Kidney (tissue), 14 donors: ENCODE measurements around the gene CTAGE8. TPM values are rescaled to one million over a fixed set of nuclear protein-coding genes. Genes with fewer than 3 reads are reported as not detected.
"Not testable (repeated sequence)": the region's sequence is repeated elsewhere in the genome, so short reads cannot be mapped to it uniquely, and the experiment has no call there.

Source experiments
- DNase-seq, 5 donors: peaks; one replicate each; pipeline ENCODE4 v3.0.0-alpha.2; 2013 to 2020
- FAIRE-seq: peaks from 2 replicates; lab custom pipeline; 2012; peaks lifted over from hg19 to GRCh38; lab: Jason Lieb, UNC
- H3K27ac ChIP-seq, 2 donors: one replicate each; pipeline ENCODE4 v1.7.0; 2013; ENCODE audit warnings: low read depth in 2 of 2, low read length in 2 of 2, inconsistent platforms in 1 of 2
- H3K27me3 ChIP-seq: one replicate; pipeline ENCODE4 v1.7.1; 2013; ENCODE audit warnings: low read length, inconsistent platforms; ENCODE audit not compliant: control insufficient read depth, insufficient read depth
- H3K36me3 ChIP-seq, 3 donors: one replicate each; pipeline versions ENCODE4 v1.7.0 to v1.7.1; 2013; ENCODE audit warnings: low read length in 3 of 3, control low read depth in 1 of 3, inconsistent platforms in 1 of 3; ENCODE audit not compliant: insufficient read depth in 3 of 3, control insufficient read depth in 2 of 3
- H3K4me1 ChIP-seq, 3 donors: one replicate each; pipeline versions ENCODE4 v1.7.0 to v1.7.1; 2013; ENCODE audit warnings: low read length in 3 of 3, inconsistent platforms in 1 of 3, low read depth in 1 of 3; ENCODE audit not compliant: control insufficient read depth in 2 of 3, insufficient read depth in 2 of 3
- H3K4me3 ChIP-seq, 3 donors: one replicate each; pipeline versions ENCODE4 v1.7.0 to v1.8.1; 2013; ENCODE audit warnings: low read length in 3 of 3, control low read depth in 1 of 3, inconsistent platforms in 1 of 3
- H3K9ac ChIP-seq, 3 donors: one replicate each; pipeline versions ENCODE4 v1.7.0 to v1.7.1; 2013; ENCODE audit warnings: low read length in 3 of 3, control low read depth in 1 of 3, inconsistent platforms in 1 of 3
- H3K9me3 ChIP-seq, 3 donors: one replicate each; pipeline versions ENCODE4 v1.7.0 to v1.7.1; 2013; ENCODE audit warnings: low read length in 3 of 3, control low read depth in 1 of 3, inconsistent platforms in 1 of 3; ENCODE audit not compliant: control insufficient read depth in 2 of 3, insufficient read depth in 1 of 3
- CTCF ChIP-seq: IDR thresholded peaks from 3 replicates; pipeline ENCODE4 v1.5.1; 2012; ENCODE audit warnings: mild to moderate bottlenecking, moderate library complexity, borderline replicate concordance; ENCODE audit not compliant: insufficient read depth; ENCODE audit errors: extremely low read depth
- intact Hi-C: fragments of 100-400 bp; cut with DNase I; formaldehyde crosslinking; loops from one replicate; pipeline ENCODE4 v1.11.1; 2022
- polyA plus RNA-seq: library from polyadenylated mRNA; stranded (reverse); fragments of 350-450 nt; fragmentation: Illumina TruSeq; extraction: RNeasy Lipid Tissue Mini Kit (QIAGEN cat#74804); gene quantifications from one replicate; pipeline ENCODE4 v1.2.3, GENCODE V29; 2014; ENCODE audit warnings: low read depth, low replicate concordance; ENCODE audit not compliant: insufficient read depth
- total RNA-seq: library from RNA; stranded (reverse); fragmentation: NEBNext Ultra II Directional; extraction: Animal tissue kit (Norgen Biotek cat#: 25700); gene quantifications from one replicate; pipeline ENCODE4 v1.2.1, GENCODE V29; 2021
- donor health status: control.
- donor health status: control.
- donor health status: control.
- donor health status: control.
- donor health status: control.
- donor health status: DM: yes; HTN: yes; CAD: no.
- donor health status: Normal renal cell carcinoma (clear cell type).

Gene CTAGE8
- total and polyA plus RNA-seq, 2 donors from 2014 or later: 4.3 to 5.4 TPM

GRCh38 chr7:144256112-144256511 is 13.0 kb downstream of the CTAGE8 start:
- no peak for TF ChIP-seq CTCF
- intact Hi-C loops: no loop called here
- Histone ChIP-seq H3K9ac (no peak overlapping the region), H3K27ac (no peak overlapping the region), H3K9me3 (no peaks in the 10 kb centered on the region), H3K27me3 (no peaks in the 10 kb centered on the region), H3K4me3 (no peak overlapping the region), H3K4me1 (no peaks in the 10 kb centered on the region), H3K36me3 (no peaks in the 10 kb centered on the region)
- DNase-seq (peak in 2 of 5 donors; percentile 5 to 6), FAIRE-seq (no peak)

- H3K36me3 ChIP-seq: no peaks in the 10 kb centered on the region
- H3K4me3 ChIP-seq: no peak overlapping the region
- no peaks in the 10 kb centered on the region for H3K27me3 ChIP-seq
- DNase-seq: no peak
- TF ChIP-seq CTCF: no peak
- intact Hi-C loops: no loop called here
- H3K4me1 ChIP-seq: no peaks in the 10 kb centered on the region
- FAIRE-seq: no peak
- no peaks in the 10 kb centered on the region for H3K9me3 ChIP-seq
- H3K9ac ChIP-seq: no peak overlapping the region
- H3K27ac ChIP-seq: no peak overlapping the region
Measured at GRCh38 chr7:144255471-144255897, 13.6 kb downstream of the CTAGE8 start.

DNA sequence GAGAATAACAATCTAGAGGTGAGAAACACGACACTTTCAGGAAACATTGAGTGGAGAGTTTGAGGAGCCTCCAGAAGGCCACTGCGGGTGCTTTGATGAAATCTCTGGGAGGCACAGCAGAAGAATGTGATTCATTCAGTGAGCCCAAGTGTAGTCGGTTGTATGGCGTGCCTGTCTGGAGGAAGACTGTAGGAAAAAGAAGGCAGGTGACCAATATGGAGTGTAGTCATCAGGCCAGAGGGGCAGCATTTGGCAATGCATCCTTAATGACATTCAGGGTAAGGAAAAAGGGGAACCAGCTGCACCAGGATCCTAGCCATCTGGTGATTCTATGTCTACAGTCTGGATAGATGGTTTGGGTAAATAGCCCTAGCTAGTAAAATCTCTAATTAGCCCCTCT is 16.8 kb downstream of the CTAGE8 start:
- FAIRE-seq, H3K9me3 ChIP-seq, H3K27me3 ChIP-seq, H3K36me3 ChIP-seq, intact Hi-C loops, H3K9ac ChIP-seq, DNase-seq, H3K4me3 ChIP-seq, H3K27ac ChIP-seq, H3K4me1 ChIP-seq: not testable (repeated sequence)

DNA sequence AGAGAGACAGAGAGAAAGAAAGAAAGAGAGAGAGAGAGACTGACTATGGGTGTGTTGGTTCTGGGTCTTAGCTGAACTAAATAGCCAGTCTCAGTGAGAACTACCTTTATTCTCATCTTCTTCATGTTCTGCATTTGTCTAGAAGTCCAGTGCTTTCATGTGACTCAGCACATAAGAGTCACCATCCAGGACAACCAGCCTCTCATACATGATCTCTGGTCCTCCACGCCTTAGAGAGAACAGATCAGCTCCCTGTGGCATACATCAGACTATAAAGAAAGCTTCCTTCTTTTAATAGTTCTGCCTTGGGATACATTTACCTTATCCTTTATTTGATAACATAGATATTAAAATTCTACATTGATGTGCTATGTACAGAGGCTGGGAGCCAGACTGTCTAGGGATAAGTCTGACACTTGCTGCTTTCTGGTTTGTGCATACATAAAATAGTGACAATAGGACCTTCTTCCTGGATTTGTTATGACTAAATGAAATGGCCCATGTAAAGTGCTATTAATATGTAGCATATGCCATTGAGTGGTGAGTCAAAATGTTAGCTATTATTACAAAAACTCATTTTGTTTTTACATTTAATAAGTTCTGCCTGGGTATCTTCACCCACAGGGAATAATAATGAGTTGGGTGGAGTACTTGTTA is 21.3 kb downstream of the CTAGE8 start:
- H3K36me3 ChIP-seq, H3K9me3 ChIP-seq, H3K4me3 ChIP-seq, intact Hi-C loops, H3K4me1 ChIP-seq, H3K27me3 ChIP-seq, FAIRE-seq, DNase-seq, H3K27ac ChIP-seq, H3K9ac ChIP-seq: not testable (repeated sequence)

DNA sequence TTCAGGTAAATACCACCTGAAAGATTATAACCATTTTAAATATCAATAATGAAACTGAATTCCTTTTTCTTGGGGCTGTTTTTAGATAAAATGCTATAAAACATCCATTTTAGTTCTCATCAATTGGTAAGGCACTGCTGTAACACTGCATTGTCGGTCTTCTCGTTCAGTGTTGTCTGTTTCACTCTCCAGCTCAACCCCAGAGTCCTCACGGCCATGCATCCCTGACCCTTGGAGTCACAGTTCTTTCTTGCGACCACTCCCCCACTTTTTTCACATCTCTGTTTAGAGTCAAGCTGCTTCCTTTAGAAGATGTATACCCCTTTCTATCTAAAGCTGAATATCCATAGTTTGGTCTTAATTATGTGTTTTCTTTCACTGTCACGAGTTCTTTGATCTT is 22.1 kb downstream of the CTAGE8 start:
- H3K27ac ChIP-seq, H3K9ac ChIP-seq, intact Hi-C loops, H3K27me3 ChIP-seq, H3K4me1 ChIP-seq, FAIRE-seq, H3K9me3 ChIP-seq, H3K36me3 ChIP-seq, H3K4me3 ChIP-seq, DNase-seq: not testable (repeated sequence)

DNA sequence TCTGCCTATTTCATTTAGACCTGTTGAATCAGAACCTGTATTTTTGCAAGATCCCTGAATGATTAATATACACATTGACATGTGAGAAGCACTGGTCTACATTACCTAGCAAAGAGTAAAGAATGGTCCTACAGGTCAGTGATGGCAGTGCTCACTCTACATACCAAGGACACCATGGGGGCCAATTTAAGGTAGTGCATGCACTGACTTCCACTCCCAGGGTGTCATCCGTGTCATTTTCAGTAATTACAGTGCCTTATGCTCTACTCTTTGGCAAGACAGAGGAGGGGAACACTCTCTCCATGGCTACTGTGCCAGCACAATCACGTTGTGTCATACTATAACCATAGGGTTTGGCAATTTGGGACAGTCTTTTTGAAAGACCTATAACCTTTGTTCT is 23.7 kb downstream of the CTAGE8 start:
- H3K9ac ChIP-seq, H3K27ac ChIP-seq, H3K36me3 ChIP-seq, H3K4me1 ChIP-seq, intact Hi-C loops, FAIRE-seq, H3K27me3 ChIP-seq, DNase-seq, H3K9me3 ChIP-seq, H3K4me3 ChIP-seq: not testable (repeated sequence)

GRCh38 chr7:144239365-144239764 is 29.7 kb downstream of the CTAGE8 start, which contains the start of gene OR2A42:
TSS of gene OR2A42 (minus strand) at chr7:144239605. CDS start at chr7:144232843, 6,762 bp downstream.
- H3K9me3 ChIP-seq, FAIRE-seq, H3K27me3 ChIP-seq, H3K36me3 ChIP-seq, H3K4me1 ChIP-seq, H3K9ac ChIP-seq, H3K4me3 ChIP-seq, H3K27ac ChIP-seq, DNase-seq, intact Hi-C loops: not testable (repeated sequence)
